ENCODE measurements around the gene CAPN12. TPM values are rescaled to one million over a fixed set of nuclear protein-coding genes. Genes with fewer than 3 reads are reported as not detected.

Gene CAPN12
- total RNA-seq, 1 donor from 2014 or later = 12.4 TPM

DNA sequence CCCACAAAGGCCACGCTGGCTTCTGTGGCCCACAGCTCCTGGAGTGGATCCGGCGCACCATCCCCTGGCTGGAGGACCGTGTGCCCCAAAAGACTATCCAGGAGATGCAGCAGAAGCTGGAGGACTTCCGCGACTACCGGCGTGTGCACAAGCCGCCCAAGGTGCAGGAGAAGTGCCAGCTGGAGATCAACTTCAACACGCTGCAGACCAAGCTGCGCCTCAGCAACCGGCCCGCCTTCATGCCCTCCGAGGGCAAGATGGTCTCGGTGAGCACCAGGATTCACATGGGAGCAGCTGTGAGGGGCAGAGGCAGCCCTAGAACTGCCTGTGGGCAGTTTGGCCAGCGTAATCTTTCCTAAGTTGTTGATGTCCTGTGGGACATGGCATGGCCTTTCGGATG is 27.2 kb downstream of the CAPN12 start:
- no peak for TF ChIP-seq CTCF (IDR thresholded peaks at IDR 0.05)
- no peak for DNase-seq
- Mint-ChIP-seq H3K36me3 (ENCODE audit: low read depth) (peaks cover 66% of the 10 kb centered on the region), H3K4me1 (no peaks in the 10 kb centered on the region), H3K9me3 (no peaks in the 10 kb centered on the region), H3K27me3 (no peaks in the 10 kb centered on the region), H3K4me3 (no peak overlapping the region), H3K27ac (no peak overlapping the region)
- ChIA-PET CTCF (no interaction called here), POLR2A (no interaction called here)
- intact Hi-C loops (cut with micrococcal nuclease) = no loop called here
- ATAC-seq (ENCODE audit: low read depth) = no peak

GRCh38 chr19:38715555-38715954 is 28.7 kb downstream of the CAPN12 start:
- TF ChIP-seq CTCF (IDR thresholded peaks at IDR 0.05) = no peak
- ChIA-PET CTCF (no interaction called here), POLR2A (no interaction called here)
- intact Hi-C loops (cut with micrococcal nuclease) = no loop called here
- ATAC-seq (ENCODE audit: low read depth) = no peak
- Mint-ChIP-seq H3K36me3 (ENCODE audit: low read depth) (peaks cover 66% of the 10 kb centered on the region), H3K27ac (no peak overlapping the region), H3K4me1 (no peaks in the 10 kb centered on the region), H3K9me3 (no peaks in the 10 kb centered on the region), H3K4me3 (no peak overlapping the region), H3K27me3 (no peaks in the 10 kb centered on the region)
- no peak for DNase-seq

DNA sequence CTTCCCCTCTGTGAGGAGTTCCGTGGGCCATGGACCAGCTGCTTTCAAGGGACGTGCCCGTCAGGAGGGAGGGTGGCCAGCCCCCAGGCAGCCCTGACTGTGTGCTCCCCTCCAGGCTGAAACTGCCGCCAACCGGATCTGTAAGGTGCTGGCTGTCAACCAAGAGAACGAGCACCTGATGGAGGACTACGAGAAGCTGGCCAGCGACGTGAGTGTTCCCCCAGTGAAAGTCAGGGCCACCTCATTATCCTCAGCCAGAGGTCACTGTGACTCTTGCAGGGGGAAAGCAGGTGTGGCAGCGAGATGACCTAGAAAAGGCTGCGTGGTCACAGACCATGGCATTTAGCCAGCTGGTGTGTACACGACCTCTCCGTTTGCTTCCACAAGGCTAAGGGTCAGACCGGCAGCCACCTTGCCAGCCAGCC is 29.9 kb downstream of the CAPN12 start:
- intact Hi-C loops (cut with micrococcal nuclease) = no loop called here

DNA sequence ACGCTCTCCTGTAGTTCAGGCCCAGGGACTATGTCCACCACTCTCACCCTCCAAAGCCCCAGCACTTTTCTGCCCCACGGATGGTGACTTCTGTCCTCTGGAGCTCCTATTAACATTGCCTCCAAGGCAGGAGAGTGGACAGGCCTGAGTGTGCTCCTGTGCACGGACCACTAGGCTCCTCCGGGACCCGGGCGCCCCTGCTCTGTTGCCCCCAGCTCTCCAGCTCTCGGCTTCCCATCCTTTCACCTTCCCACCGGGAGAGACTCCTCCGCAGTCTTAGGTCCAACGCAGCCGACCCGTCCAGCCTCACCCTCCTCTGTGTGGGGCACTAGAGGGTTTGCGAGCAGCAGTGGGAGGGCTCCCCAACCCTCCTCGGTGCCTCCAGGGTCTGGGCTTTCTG is 30.4 kb downstream of the CAPN12 start:
- Mint-ChIP-seq H3K36me3 (ENCODE audit: low read depth) (peaks cover 76% of the 10 kb centered on the region), H3K27me3 (no peaks in the 10 kb centered on the region), H3K4me1 (no peaks in the 10 kb centered on the region), H3K27ac (no peak overlapping the region), H3K9me3 (no peaks in the 10 kb centered on the region), H3K4me3 (no peak overlapping the region)
- DNase-seq = no peak
- no peak for ATAC-seq (ENCODE audit: low read depth)
- CTCF ChIA-PET = no interaction called here
- POLR2A ChIA-PET = no interaction called here
- no peak for TF ChIP-seq CTCF (IDR thresholded peaks at IDR 0.05)
- intact Hi-C loops (cut with micrococcal nuclease) = no loop called here

More for the DNA sequence above, 29.9 kb downstream of the CAPN12 start:
- DNase-seq (no peak), ATAC-seq (ENCODE audit: low read depth) (no peak)
- H3K27me3 Mint-ChIP-seq = no peaks in the 10 kb centered on the region
- H3K27ac Mint-ChIP-seq = no peak overlapping the region
- no peaks in the 10 kb centered on the region for H3K4me1 Mint-ChIP-seq
- CTCF ChIA-PET = no interaction called here
- H3K4me3 Mint-ChIP-seq = no peak overlapping the region
- no peak for TF ChIP-seq CTCF (IDR thresholded peaks at IDR 0.05)
- H3K36me3 Mint-ChIP-seq (ENCODE audit: low read depth) = peaks cover 75% of the 10 kb centered on the region
- H3K9me3 Mint-ChIP-seq = no peaks in the 10 kb centered on the region
- POLR2A ChIA-PET = no interaction called here

- CTCF ChIA-PET = no interaction called here
- Mint-ChIP-seq H3K9me3 (no peaks in the 10 kb centered on the region), H3K27me3 (no peaks in the 10 kb centered on the region), H3K4me3 (no peak overlapping the region), H3K36me3 (ENCODE audit: low read depth) (peaks cover 75% of the 10 kb centered on the region), H3K27ac (no peak overlapping the region), H3K4me1 (no peaks in the 10 kb centered on the region)
- ATAC-seq (ENCODE audit: low read depth) (no peak), DNase-seq (no peak)
- intact Hi-C loops (cut with micrococcal nuclease) = no loop called here
- POLR2A ChIA-PET = no interaction called here
- no peak for TF ChIP-seq CTCF (IDR thresholded peaks at IDR 0.05)
Measured at GRCh38 chr19:38713227-38713649, 31.0 kb downstream of the CAPN12 start.
